Gastrocnemius medialis (tissue), 4 donors: ENCODE data around the gene CHCHD10. TPM values are rescaled to one million over a fixed set of nuclear protein-coding genes. Genes with fewer than 3 reads are reported as not detected.

Experiments used
- ATAC-seq, 2 donors: fragments of 150-250 bp; one replicate each; pipeline ENCODE4 v1.9.1; 2016
- DNase-seq, 2 donors: peaks; one replicate each; pipeline ENCODE4 v3.0.0-alpha.2; 2019
- H3K27ac ChIP-seq, 4 donors: fragments of 200-600 bp; sonication (generic); 1 replicate in 1 of 4; 2 replicates in 3 of 4; pipeline ENCODE4 v1.5.1; 2016 to 2018; ENCODE audit warnings: mild to moderate bottlenecking in 2 of 4, moderate library complexity in 1 of 4
- H3K27me3 ChIP-seq, 3 donors: fragments of 200-600 bp; sonication (generic) in 2 of 3; 1 replicate in 1 of 3; 2 replicates in 2 of 3; pipeline versions ENCODE4 v1.5.1 to v1.6.0; 2016 to 2019; ENCODE audit warnings: mild to moderate bottlenecking in 1 of 3, moderate library complexity in 1 of 3
- H3K36me3 ChIP-seq, 2 donors: fragments of 200-600 bp; sonication (generic) in 1 of 2; one replicate each; pipeline ENCODE4 v1.5.1; 2017 to 2018
- H3K4me1 ChIP-seq, 2 donors: fragments of 200-600 bp; sonication (generic) in 1 of 2; one replicate each; pipeline ENCODE4 v1.5.1; 2016 to 2017; ENCODE audit warnings: mild to moderate bottlenecking in 2 of 2
- H3K4me3 ChIP-seq, 4 donors: fragments of 200-600 bp; sonication (generic) in 3 of 4; 1 replicate in 1 of 4; 2 replicates in 3 of 4; pipeline ENCODE4 v1.5.1; 2016 to 2019; ENCODE audit warnings: mild to moderate bottlenecking in 2 of 4
- H3K9me3 ChIP-seq, 3 donors: fragments of 200-600 bp; sonication (generic) in 2 of 3; 1 replicate in 1 of 3; 2 replicates in 2 of 3; pipeline ENCODE4 v1.5.1; 2016 to 2019
- POLR2A ChIP-seq, 2 donors: fragments of 450-650 bp; IDR thresholded peaks; one replicate each; pipeline ENCODE4 v1.6.1; 2017; ENCODE audit warnings: antibody characterized with exemption in 2 of 2, mild to moderate bottlenecking in 2 of 2, moderate library complexity in 2 of 2
- in situ Hi-C, 4 donors: fragments of 200-750 bp; cut with MboI; loops; one replicate each; pipeline versions ENCODE4 v1.15.0 to v1.8.0; 2017; ENCODE audit warnings: low sequenced_read_pairs in 4 of 4
- intact Hi-C: fragments of 100-400 bp; cut with DNase I; formaldehyde crosslinking; loops from one replicate; pipeline ENCODE4 v1.15.1; 2023; ENCODE audit warnings: low total_unique reads
- total RNA-seq, 4 donors: library from RNA; depleted of rRNA; stranded (reverse); fragments of >200 nt; gene quantifications; one replicate each; pipeline versions ENCODE4 v1.1.0 to v1.2.3, GENCODE V29; 2016
- TF ChIP-seq, protein P1 (sequence below), 5 experiments: fragments of 450-650 bp in 3 of 5; fragments of 200-600 bp in 2 of 5; sonication (generic) in 2 of 5; IDR thresholded peaks in 4 of 5; conservative IDR thresholded peaks in 1 of 5; 1 replicate in 4 of 5; 2 replicates in 1 of 5; pipeline ENCODE4 v1.5.1; 2016 to 2019; ENCODE audit warnings: antibody characterized with exemption in 5 of 5, mild to moderate bottlenecking in 3 of 5, moderate library complexity in 3 of 5

Gene CHCHD10
- total RNA-seq, 4 donors from 2014 or later, result 157 to 290 (median 181) TPM

DNA sequence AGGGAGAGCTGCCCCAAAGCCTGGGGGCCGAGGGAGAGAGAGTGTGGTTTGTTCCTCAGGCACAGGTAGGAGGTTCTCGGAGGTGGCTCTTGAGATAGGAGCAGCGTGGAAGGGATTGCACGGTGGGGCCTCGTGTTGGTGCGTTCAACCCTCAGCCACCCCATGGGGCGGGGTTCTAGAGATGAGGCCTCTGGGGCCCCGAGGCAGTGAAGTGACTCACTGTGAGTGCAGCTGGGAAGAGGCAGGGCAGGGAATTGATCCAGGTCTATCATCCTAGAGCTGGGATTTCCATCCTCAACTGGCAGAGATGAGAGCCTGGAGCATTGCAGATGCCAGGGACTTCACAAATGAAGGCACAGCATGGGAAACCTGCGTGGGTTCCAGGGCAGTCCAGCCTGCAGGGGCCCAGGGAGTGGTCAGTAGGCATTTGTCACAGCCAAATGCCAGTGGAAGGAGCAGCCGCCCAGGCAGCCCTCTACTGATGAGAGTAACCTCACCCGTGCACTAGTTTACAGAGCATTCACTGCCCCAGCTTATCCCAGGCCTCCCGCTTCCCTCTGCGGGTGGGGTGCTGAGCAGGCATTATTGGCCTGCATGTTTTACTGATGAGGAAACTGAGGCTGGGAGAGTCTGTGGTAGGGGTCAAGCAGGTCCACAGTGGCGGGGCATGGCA lies 13.9 kb upstream of the CHCHD10 start:
- in situ Hi-C loops (loop anchor here in 1 of 4 donors (5.0 kb wide), 1 partner anchor 66 kb away; no protein-coding TSS in a partner anchor), intact Hi-C loops (no loop called here)
- Histone ChIP-seq H3K36me3 (no peaks in the 10 kb centered on the region), H3K9me3 (no peaks in the 10 kb centered on the region), H3K4me3 (no peak overlapping the region), H3K27ac (no peak overlapping the region), H3K4me1 (peaks cover 6 to 11% of the 10 kb centered on the region in 2 donors), H3K27me3 (no peaks in the 10 kb centered on the region)
- DNase-seq, result no peak
- no peak for TF ChIP-seq POLR2A (IDR thresholded peaks at IDR 0.05)
- TF ChIP-seq, protein P1, sequence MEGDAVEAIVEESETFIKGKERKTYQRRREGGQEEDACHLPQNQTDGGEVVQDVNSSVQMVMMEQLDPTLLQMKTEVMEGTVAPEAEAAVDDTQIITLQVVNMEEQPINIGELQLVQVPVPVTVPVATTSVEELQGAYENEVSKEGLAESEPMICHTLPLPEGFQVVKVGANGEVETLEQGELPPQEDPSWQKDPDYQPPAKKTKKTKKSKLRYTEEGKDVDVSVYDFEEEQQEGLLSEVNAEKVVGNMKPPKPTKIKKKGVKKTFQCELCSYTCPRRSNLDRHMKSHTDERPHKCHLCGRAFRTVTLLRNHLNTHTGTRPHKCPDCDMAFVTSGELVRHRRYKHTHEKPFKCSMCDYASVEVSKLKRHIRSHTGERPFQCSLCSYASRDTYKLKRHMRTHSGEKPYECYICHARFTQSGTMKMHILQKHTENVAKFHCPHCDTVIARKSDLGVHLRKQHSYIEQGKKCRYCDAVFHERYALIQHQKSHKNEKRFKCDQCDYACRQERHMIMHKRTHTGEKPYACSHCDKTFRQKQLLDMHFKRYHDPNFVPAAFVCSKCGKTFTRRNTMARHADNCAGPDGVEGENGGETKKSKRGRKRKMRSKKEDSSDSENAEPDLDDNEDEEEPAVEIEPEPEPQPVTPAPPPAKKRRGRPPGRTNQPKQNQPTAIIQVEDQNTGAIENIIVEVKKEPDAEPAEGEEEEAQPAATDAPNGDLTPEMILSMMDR (IDR thresholded peaks at IDR 0.05 in 4 of 5, conservative IDR thresholded peaks at IDR 0.05 in 1 of 5), result no peak
- no peak for ATAC-seq

DNA sequence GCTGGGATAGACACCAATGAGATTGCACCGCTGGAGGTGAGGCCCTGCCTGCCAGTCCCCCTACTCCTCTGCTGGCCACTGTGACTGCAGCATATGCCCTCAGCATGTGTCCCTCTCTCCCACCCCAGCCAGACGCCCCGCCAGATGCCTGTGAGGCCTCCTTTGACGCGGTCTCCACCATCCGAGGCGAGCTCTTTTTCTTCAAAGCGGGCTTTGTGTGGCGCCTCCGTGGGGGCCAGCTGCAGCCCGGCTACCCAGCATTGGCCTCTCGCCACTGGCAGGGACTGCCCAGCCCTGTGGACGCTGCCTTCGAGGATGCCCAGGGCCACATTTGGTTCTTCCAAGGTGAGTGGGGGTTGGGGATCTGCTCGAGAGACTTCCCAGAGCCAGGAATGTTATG lies 13.3 kb upstream of the CHCHD10 start:
- no peak for DNase-seq
- Histone ChIP-seq H3K4me1 (peaks cover under 1 to 6% of the 10 kb centered on the region in 2 donors), H3K4me3 (no peak overlapping the region)

DNA sequence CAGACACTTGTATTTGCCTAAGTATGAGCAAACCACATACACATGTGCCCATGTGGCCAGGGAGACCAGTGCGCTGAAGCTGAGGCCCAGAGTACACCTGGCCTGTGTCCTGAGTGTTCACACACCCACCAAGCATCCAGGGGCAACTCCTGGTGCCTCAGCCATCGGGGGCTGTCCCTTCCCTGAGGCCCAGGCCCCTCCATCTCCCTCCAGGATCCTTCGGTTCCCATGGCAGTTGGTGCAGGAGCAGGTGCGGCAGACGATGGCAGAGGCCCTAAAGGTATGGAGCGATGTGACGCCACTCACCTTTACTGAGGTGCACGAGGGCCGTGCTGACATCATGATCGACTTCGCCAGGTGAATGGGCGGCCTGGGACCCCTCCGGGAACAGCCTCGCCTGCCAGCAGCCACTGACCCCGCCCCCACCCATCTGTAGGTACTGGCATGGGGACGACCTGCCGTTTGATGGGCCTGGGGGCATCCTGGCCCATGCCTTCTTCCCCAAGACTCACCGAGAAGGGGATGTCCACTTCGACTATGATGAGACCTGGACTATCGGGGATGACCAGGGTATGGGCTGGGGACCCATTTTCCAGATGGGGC lies 12.5 kb upstream of the CHCHD10 start:
- ATAC-seq (no peak), DNase-seq (no peak)
- Histone ChIP-seq H3K27ac (no peak overlapping the region), H3K36me3 (no peaks in the 10 kb centered on the region), H3K4me1 (no peaks in the 10 kb centered on the region), H3K9me3 (no peaks in the 10 kb centered on the region), H3K27me3 (no peaks in the 10 kb centered on the region), H3K4me3 (no peak overlapping the region)
- intact Hi-C loops (no loop called here), in situ Hi-C loops (loop anchor here in 1 of 4 donors (5.0 kb wide), 1 partner anchor 67 kb away; no protein-coding TSS in a partner anchor)
- TF ChIP-seq, protein P1 (IDR thresholded peaks at IDR 0.05 in 4 of 5, conservative IDR thresholded peaks at IDR 0.05 in 1 of 5), result no peak
- no peak for TF ChIP-seq POLR2A (IDR thresholded peaks at IDR 0.05)

More for the DNA sequence above, 13.3 kb upstream of the CHCHD10 start:
- in situ Hi-C loops, result loop anchor here in 1 of 4 donors (5.0 kb wide), 1 partner anchor 66 kb away; no protein-coding TSS in a partner anchor
- ATAC-seq, result no peak
- no peak for TF ChIP-seq POLR2A (IDR thresholded peaks at IDR 0.05)
- TF ChIP-seq, protein P1 (IDR thresholded peaks at IDR 0.05 in 4 of 5, conservative IDR thresholded peaks at IDR 0.05 in 1 of 5), result no peak
- Histone ChIP-seq H3K27ac (no peak overlapping the region), H3K27me3 (no peaks in the 10 kb centered on the region), H3K9me3 (no peaks in the 10 kb centered on the region), H3K36me3 (no peaks in the 10 kb centered on the region)
- intact Hi-C loops, result no loop called here

DNA sequence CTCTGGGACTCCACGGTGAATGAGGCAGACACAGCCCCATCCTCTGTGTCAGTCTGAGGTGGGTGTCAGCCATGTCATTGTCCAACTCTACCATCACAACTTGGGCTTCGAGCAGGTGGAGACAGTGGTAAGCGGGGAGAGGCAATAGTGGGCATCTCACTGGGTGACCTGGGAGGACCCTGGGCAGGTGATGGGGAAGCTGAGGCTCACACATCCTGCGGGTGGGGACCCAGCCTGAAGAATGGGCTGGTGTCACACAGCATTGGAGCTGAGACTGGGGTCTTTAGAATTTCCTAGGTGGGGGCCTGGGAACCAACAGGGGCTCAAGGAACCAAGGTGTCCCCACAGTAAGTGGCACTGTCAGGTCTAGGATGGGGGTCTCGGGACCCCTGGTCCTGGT lies 12.0 kb upstream of the CHCHD10 start:
- Histone ChIP-seq H3K27ac (no peak overlapping the region), H3K36me3 (no peaks in the 10 kb centered on the region), H3K4me1 (no peaks in the 10 kb centered on the region), H3K9me3 (no peaks in the 10 kb centered on the region), H3K4me3 (no peak overlapping the region), H3K27me3 (no peaks in the 10 kb centered on the region)
- intact Hi-C loops (no loop called here), in situ Hi-C loops (loop anchor here in 2 of 4 donors (5.0 to 10.0 kb wide), 2 partner anchors 65 to 68 kb away; no protein-coding TSS in a partner anchor)
- DNase-seq (no peak), ATAC-seq (no peak)
- TF ChIP-seq, protein P1 (IDR thresholded peaks at IDR 0.05 in 4 of 5, conservative IDR thresholded peaks at IDR 0.05 in 1 of 5), result no peak
- no peak for TF ChIP-seq POLR2A (IDR thresholded peaks at IDR 0.05)
